DOHH2 (cell line): ENCODE measurements around the gene CADPS2.

Experiments used
- H3F3A ChIP-seq: fragments of 200-600 bp; sonication (generic), shearing (Covaris generic); 2 replicates; pipeline ENCODE4 v1.6.0; 2016; ENCODE audit warnings: antibody characterized with exemption, mild to moderate bottlenecking; ENCODE audit not compliant: control insufficient read depth, insufficient read depth
- H3K27ac ChIP-seq: fragments of 200-600 bp; sonication (generic); 2 replicates; pipeline ENCODE4 v1.5.1; 2014; ENCODE audit warnings: low read depth, mild to moderate bottlenecking, low read length, moderate library complexity
- H3K27me3 ChIP-seq: fragments of 200-600 bp; sonication (generic); 2 replicates; pipeline ENCODE4 v1.6.1; 2014; ENCODE audit warnings: mild to moderate bottlenecking, low read length, mixed read lengths; ENCODE audit not compliant: control insufficient read depth
- H3K36me3 ChIP-seq: fragments of 200-600 bp; sonication (generic); 2 replicates; pipeline ENCODE4 v1.6.1; 2014; ENCODE audit warnings: mild to moderate bottlenecking, low read length, moderate library complexity, mixed read lengths; ENCODE audit not compliant: control insufficient read depth
- H3K4me1 ChIP-seq: fragments of 200-600 bp; sonication (generic); 2 replicates; pipeline ENCODE4 v1.6.1; 2014; ENCODE audit warnings: mild to moderate bottlenecking, low read length, mixed read lengths; ENCODE audit not compliant: control insufficient read depth
- H3K4me2 ChIP-seq: fragments of 200-600 bp; sonication (generic); 2 replicates; pipeline ENCODE4 v1.6.0; 2014; ENCODE audit warnings: mild to moderate bottlenecking, low read length, moderate library complexity
- H3K4me3 ChIP-seq: fragments of 200-600 bp; sonication (generic); 2 replicates; pipeline ENCODE4 v1.5.1; 2014; ENCODE audit warnings: mild to moderate bottlenecking, low read length, mixed read lengths
- H3K79me2 ChIP-seq: fragments of 200-600 bp; sonication (generic); 2 replicates; pipeline ENCODE4 v1.6.1; 2014; ENCODE audit warnings: mild to moderate bottlenecking, low read length, mixed read lengths; ENCODE audit not compliant: control insufficient read depth
- H3K9me2 ChIP-seq: fragments of 200-600 bp; sonication (generic); replicated peaks from 2 replicates; pipeline ENCODE4 v1.6.1; 2014; ENCODE audit warnings: mild to moderate bottlenecking, low read length, mixed read lengths; ENCODE audit not compliant: control insufficient read depth
- H3K9me3 ChIP-seq: fragments of 200-600 bp; sonication (generic); 2 replicates; pipeline ENCODE4 v1.6.1; 2014; ENCODE audit warnings: antibody characterized with exemption, low read length, mixed read lengths; ENCODE audit not compliant: control insufficient read depth, insufficient read depth
- H4K20me1 ChIP-seq: fragments of 200-600 bp; sonication (generic); 2 replicates; pipeline ENCODE4 v1.6.0; 2014; ENCODE audit warnings: low read depth, mild to moderate bottlenecking, antibody characterized with exemption, low read length, moderate library complexity; ENCODE audit not compliant: control insufficient read depth, insufficient read depth
- CTCF ChIP-seq: fragments of 200-600 bp; sonication (generic); IDR thresholded peaks from one replicate; pipeline ENCODE4 v1.5.1; 2014; ENCODE audit warnings: antibody characterized with exemption, mild to moderate bottlenecking, low read depth, low read length; ENCODE audit not compliant: poor library complexity, severe bottlenecking
- EZH2phosphoT487 ChIP-seq: fragments of 200-600 bp; sonication (generic); IDR thresholded peaks from 2 replicates; pipeline ENCODE4 v1.6.1; 2017; ENCODE audit warnings: borderline replicate concordance, mild to moderate bottlenecking, antibody characterized with exemption, low read length, moderate library complexity, mixed read lengths

CADPS2 gene

GRCh38 chr7:122552769-122553168 is 333.5 kb downstream of the CADPS2 start:
- no peaks in the 10 kb centered on the region for H3K36me3 ChIP-seq
- TF ChIP-seq EZH2phosphoT487 (no peak), CTCF (no peak)

GRCh38 chr7:122550545-122550944 is 335.7 kb downstream of the CADPS2 start:
- no peaks in the 10 kb centered on the region for H3K4me1 ChIP-seq
- H3K9me3 ChIP-seq, result no peaks in the 10 kb centered on the region
- no peaks in the 10 kb centered on the region for H4K20me1 ChIP-seq
- H3K9me2 ChIP-seq, result no peaks in the 10 kb centered on the region
- no peak overlapping the region for H3K4me2 ChIP-seq
- no peak overlapping the region for H3K4me3 ChIP-seq
- no peaks in the 10 kb centered on the region for H3K36me3 ChIP-seq
- H3K27me3 ChIP-seq, result no peaks in the 10 kb centered on the region
- no peaks in the 10 kb centered on the region for H3F3A ChIP-seq
- H3K79me2 ChIP-seq, result no peaks in the 10 kb centered on the region
- TF ChIP-seq EZH2phosphoT487, result no peak
- TF ChIP-seq CTCF, result no peak
- no peak overlapping the region for H3K27ac ChIP-seq

More at GRCh38 chr7:122552769-122553168, 333.5 kb downstream of the CADPS2 start:
- Histone ChIP-seq H3F3A (no peaks in the 10 kb centered on the region), H3K4me2 (no peak overlapping the region), H3K4me1 (no peaks in the 10 kb centered on the region), H3K27ac (no peak overlapping the region), H4K20me1 (no peaks in the 10 kb centered on the region), H3K79me2 (no peaks in the 10 kb centered on the region), H3K4me3 (no peak overlapping the region), H3K9me2 (no peaks in the 10 kb centered on the region), H3K9me3 (no peaks in the 10 kb centered on the region), H3K27me3 (no peaks in the 10 kb centered on the region)

- Histone ChIP-seq H3K79me2 (no peaks in the 10 kb centered on the region), H3K4me1 (no peaks in the 10 kb centered on the region), H3K36me3 (no peaks in the 10 kb centered on the region), H3F3A (no peaks in the 10 kb centered on the region), H3K4me2 (no peak overlapping the region), H3K27me3 (no peaks in the 10 kb centered on the region), H3K4me3 (no peak overlapping the region), H3K27ac (no peak overlapping the region), H4K20me1 (no peaks in the 10 kb centered on the region), H3K9me2 (no peaks in the 10 kb centered on the region), H3K9me3 (no peaks in the 10 kb centered on the region)
- TF ChIP-seq EZH2phosphoT487 (no peak), CTCF (no peak)
Measured at GRCh38 chr7:122549578-122549977, 336.7 kb downstream of the CADPS2 start.

GRCh38 chr7:122546496-122546895 is 339.8 kb downstream of the CADPS2 start:
- Histone ChIP-seq H3K27ac (no peak overlapping the region), H3K27me3 (no peaks in the 10 kb centered on the region), H3K4me1 (no peaks in the 10 kb centered on the region), H3K4me3 (no peak overlapping the region), H4K20me1 (no peaks in the 10 kb centered on the region), H3K9me2 (no peaks in the 10 kb centered on the region), H3K79me2 (no peaks in the 10 kb centered on the region), H3F3A (no peaks in the 10 kb centered on the region), H3K4me2 (no peak overlapping the region), H3K9me3 (no peaks in the 10 kb centered on the region), H3K36me3 (no peaks in the 10 kb centered on the region)
- TF ChIP-seq EZH2phosphoT487 (no peak), CTCF (no peak)
